DND-41 (cell line): ENCODE data around the gene IRX5.

Experiments used
- CTCF ChIP-seq: IDR thresholded peaks from 2 replicates; pipeline ENCODE4 v1.5.1; 2012; ENCODE audit warnings: borderline replicate concordance, low read length, moderate library complexity, mild to moderate bottlenecking; ENCODE audit not compliant: poor library complexity, severe bottlenecking; ENCODE audit errors: extremely low read depth
- EZH2 ChIP-seq: IDR thresholded peaks from 3 replicates; pipeline ENCODE4 v1.6.1; 2012; ENCODE audit warnings: borderline replicate concordance, low read depth, mild to moderate bottlenecking, moderate library complexity, low read length, inconsistent platforms; ENCODE audit not compliant: severe bottlenecking

- no peak for TF ChIP-seq CTCF
- no peak for TF ChIP-seq EZH2
These were observed 8.3 kb downstream of the IRX5 start for GRCh38 chr16:54939029-54939346.
